NB4 (cell line): ENCODE results near the gene MRPL44.

Experiments used
- POLR2A ChIP-seq: IDR thresholded peaks from 2 replicates; pipeline ENCODE4 v1.6.1; 2011; ENCODE audit warnings: mild to moderate bottlenecking; ENCODE audit not compliant: insufficient read length; ENCODE audit errors: extremely low read depth
- TF ChIP-seq, protein P1 (sequence below): IDR thresholded peaks from one replicate; pipeline ENCODE4 v1.5.1; 2012; ENCODE audit warnings: low read depth, low read length

DNA sequence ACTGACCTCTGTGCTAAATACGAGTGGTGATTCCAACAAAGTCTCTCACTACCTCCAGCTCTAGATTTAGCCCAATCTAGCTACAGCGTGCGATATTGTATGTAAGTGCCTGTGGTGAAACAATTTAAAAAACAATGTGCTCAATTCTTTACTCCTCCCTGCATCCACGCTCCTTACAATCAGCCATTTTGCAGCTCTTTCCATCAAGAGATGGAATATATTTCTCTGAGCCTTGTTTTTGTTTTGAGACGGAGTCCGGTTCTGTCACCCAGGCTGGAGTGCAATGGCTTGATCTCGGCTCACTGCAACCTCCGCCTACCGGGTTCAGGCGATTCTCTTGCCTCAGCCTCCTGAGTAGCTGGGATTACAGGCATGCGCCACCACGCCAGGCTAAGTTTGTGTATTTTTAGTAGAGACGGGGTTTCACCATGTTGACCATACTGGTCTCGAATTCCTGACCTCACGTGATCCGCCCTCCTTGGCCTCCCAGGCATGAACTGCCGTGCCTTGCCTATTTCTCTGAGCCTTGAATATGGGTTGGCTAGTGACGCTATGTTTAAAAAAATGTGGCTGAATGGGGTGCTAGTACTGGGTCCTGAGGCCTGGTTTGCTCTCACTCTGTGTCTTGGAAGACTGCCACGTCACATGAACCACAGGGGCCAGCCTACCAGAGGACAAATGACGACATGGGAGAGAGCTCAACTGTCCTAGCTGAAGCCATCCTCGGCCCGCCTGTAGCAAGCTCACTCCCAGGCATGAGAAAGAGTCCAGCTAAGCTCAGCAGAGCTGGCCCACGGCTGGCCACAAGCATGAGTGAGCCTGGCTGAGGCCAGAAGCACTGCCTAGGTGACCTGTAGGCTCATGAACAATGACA is 26.9 kb upstream of the MRPL44 start:
- TF ChIP-seq, protein P1, sequence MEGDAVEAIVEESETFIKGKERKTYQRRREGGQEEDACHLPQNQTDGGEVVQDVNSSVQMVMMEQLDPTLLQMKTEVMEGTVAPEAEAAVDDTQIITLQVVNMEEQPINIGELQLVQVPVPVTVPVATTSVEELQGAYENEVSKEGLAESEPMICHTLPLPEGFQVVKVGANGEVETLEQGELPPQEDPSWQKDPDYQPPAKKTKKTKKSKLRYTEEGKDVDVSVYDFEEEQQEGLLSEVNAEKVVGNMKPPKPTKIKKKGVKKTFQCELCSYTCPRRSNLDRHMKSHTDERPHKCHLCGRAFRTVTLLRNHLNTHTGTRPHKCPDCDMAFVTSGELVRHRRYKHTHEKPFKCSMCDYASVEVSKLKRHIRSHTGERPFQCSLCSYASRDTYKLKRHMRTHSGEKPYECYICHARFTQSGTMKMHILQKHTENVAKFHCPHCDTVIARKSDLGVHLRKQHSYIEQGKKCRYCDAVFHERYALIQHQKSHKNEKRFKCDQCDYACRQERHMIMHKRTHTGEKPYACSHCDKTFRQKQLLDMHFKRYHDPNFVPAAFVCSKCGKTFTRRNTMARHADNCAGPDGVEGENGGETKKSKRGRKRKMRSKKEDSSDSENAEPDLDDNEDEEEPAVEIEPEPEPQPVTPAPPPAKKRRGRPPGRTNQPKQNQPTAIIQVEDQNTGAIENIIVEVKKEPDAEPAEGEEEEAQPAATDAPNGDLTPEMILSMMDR: no peak
- TF ChIP-seq POLR2A: no peak
